GM19351 (cell line): ENCODE data around the gene PPP1R13B.

Experiments used
- ATAC-seq: cut with Tn5 transposase; IDR thresholded peaks from one replicate; pipeline ENCODE4 v1.9.1; 2021; ENCODE audit warnings: mild to moderate bottlenecking, moderate library complexity; ENCODE audit not compliant: unreplicated experiment

The PPP1R13B gene

GRCh38 chr14:103702497-103703432 lies 144.6 kb downstream of the PPP1R13B start:
- ATAC-seq: no peak

GRCh38 chr14:103702095-103702494 lies 145.3 kb downstream of the PPP1R13B start:
- no peak for ATAC-seq

- no peak for ATAC-seq
Measured at GRCh38 chr14:103700753-103701490, 146.5 kb downstream of the PPP1R13B start.

GRCh38 chr14:103699901-103700752 lies 147.2 kb downstream of the PPP1R13B start:
- no peak for ATAC-seq

GRCh38 chr14:103699261-103699661 lies 148.1 kb downstream of the PPP1R13B start:
- no peak for ATAC-seq

- no peak for ATAC-seq
Measured at GRCh38 chr14:103698380-103699260, 148.8 kb downstream of the PPP1R13B start.

GRCh38 chr14:103697603-103698379 lies 149.6 kb downstream of the PPP1R13B start:
- no peak for ATAC-seq

- no peak for ATAC-seq
Measured at GRCh38 chr14:103697206-103697602, 150.2 kb downstream of the PPP1R13B start.

GRCh38 chr14:103696466-103697071 lies 150.8 kb downstream of the PPP1R13B start:
- no peak for ATAC-seq

GRCh38 chr14:103696070-103696402 lies 151.3 kb downstream of the PPP1R13B start:
- no peak for ATAC-seq

- no peak for ATAC-seq
Measured at GRCh38 chr14:103695296-103696069, 151.9 kb downstream of the PPP1R13B start.

- ATAC-seq: no peak
Measured at GRCh38 chr14:103694572-103695026, 152.8 kb downstream of the PPP1R13B start.

GRCh38 chr14:103693515-103693914 lies 153.9 kb downstream of the PPP1R13B start:
- ATAC-seq: no peak

GRCh38 chr14:103692871-103693270 lies 154.5 kb downstream of the PPP1R13B start:
- no peak for ATAC-seq

- ATAC-seq: no peak
Measured at GRCh38 chr14:103692159-103692558, 155.2 kb downstream of the PPP1R13B start.

- ATAC-seq: peak; percentile 54
Measured at GRCh38 chr14:103691655-103692054, 155.7 kb downstream of the PPP1R13B start.

- no peak for ATAC-seq
Measured at GRCh38 chr14:103690332-103690731, 157.0 kb downstream of the PPP1R13B start.
